Activated CD8-positive, alpha-beta memory T cell treated with anti-CD3 and anti-CD28 coated beads for 1 hour (primary cell): ENCODE results near the gene PRR5.

Source experiments
- DNase-seq, 2 donors: peaks; one replicate each; pipeline ENCODE4 v3.0.0-alpha.2; 2020; ENCODE audit warnings: low read depth in 1 of 2; ENCODE audit errors: extremely low read depth in 1 of 2

Gene PRR5

DNA sequence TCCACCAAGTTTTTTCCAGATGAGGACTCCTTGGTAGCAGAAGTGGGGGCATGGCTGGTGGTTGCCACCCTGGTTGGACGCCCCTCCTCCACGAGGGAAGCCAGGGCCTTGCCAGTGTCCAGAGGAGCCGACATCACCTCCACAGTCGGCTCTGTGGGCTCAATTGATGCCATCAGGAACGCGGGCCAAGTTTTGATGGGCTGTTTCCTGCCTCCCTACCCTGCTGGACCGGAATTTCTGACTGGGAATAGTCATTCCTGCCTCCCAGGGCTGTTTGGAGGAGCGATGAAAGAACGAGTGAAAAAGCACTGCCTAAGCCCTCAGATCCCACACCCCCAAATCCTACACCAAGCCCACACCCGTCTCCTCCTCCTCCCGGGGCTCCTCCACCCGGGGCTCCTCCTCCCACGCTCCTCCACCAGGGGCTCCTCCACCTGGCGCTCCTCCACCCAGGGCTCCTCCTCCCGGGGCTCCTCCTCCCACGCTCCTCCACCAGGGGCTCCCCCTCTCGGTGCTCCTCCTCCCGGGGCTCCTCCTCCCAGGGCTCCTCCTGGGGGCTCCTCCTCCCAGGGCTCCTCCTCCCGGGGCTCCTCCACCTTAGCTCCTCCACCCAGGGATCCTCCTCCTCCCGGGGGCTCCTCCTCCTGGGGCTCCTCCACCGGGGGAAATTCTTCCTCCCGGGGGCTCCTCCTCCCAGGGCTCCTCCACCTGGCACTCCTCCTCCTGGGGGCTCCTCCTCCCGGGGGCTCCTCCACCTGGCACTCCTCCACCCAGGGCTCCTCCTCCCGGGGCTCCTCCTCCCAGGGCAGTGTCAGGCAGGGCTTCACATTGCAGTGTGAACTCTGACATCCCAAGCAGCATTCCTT is 10.0 kb upstream of the PRR5 start:
- no peak for DNase-seq

DNA sequence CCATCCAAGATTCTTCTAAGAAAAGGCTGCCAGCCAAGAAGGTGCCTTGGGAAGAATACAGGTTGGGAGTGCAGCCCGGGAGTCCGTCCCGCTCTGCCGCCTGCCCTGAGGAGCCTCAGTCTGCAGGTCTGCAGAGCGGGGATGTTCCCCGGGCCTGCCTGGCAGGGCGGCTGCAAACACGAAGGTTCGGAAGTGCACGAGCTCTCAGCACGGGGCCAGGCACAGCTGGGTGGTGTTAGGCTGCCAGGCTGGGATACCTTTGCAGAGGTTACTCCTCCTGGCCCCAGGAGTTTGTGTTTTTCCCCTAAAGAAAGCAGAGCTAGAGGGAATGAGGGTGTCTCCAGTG is 9.4 kb upstream of the PRR5 start:
- no peak for DNase-seq

DNA sequence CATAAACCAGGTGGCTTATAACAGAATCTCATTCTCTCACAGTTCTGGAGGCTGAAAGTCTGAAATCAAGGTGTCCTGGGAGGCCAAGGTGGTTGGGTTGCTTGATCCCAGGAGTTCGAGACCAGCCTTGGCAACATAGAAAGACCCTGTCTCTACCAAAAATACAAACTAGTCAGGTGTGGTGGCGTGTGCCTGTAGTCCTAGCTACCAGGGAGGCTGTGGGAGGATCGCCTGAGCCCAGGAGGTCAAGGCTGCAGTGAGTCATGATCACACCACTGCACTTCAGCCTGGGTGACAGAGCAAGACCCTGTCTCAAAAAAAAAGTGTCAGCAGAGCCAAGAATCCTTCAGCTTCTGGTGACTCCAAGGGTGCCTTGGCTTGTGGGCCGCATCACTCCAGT is 8.9 kb upstream of the PRR5 start:
- no peak for DNase-seq

DNA sequence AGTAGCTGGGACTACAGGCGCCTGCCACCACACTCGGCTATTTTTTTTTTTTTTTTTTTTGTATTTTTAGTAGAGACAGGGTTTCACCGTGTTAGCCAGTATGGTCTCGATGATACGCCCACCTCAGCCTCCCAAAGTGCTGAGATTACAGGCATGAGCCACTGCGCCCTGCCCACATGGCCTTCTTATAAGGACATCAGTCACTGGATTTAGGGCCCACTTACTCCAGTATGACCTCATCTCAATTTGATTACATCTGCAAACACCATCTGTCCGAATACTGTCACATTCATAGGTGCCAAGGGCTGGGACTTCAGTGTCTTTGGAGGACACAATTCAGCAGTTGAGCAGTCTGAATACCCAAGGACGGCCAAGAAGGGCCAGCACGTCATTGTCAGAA is 8.2 kb upstream of the PRR5 start:
- no peak for DNase-seq

DNA sequence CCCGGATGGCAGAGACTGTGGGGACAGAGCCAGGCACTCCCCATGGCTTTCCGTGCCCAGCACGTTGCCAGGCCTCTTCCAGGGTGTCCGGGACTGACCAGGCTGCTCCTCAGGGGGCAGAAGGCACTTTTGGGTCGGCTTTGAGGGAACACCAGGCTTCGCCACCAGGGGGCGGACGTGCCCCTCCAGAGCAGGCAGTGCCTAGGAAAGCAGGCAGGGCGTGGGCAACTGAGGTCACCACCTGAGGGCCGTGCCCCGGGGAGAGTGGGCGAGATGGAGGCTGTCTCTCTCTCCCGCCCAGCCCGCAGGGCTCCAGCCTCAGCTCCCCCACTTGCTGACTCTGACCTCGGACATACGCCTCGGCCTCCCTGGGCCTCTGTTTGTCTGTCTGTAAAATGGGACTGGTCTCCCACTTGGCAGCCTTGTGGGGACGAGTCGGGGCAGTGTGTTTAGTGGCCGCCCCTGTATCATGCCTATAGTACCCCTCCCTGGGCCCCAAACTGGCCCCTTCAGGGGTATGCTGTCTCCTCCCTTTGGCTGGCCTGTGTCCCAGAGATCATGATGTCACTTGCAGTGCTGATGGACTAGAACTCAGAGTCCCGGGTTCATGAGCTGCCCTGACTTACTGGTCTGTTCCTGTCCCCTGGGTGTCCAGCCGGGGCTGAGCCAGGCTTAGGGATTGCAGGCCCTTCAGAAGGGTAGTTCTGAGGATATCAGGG is 4.4 kb upstream of the PRR5 start:
- DNase-seq, result peak; percentile 63 to 83

DNA sequence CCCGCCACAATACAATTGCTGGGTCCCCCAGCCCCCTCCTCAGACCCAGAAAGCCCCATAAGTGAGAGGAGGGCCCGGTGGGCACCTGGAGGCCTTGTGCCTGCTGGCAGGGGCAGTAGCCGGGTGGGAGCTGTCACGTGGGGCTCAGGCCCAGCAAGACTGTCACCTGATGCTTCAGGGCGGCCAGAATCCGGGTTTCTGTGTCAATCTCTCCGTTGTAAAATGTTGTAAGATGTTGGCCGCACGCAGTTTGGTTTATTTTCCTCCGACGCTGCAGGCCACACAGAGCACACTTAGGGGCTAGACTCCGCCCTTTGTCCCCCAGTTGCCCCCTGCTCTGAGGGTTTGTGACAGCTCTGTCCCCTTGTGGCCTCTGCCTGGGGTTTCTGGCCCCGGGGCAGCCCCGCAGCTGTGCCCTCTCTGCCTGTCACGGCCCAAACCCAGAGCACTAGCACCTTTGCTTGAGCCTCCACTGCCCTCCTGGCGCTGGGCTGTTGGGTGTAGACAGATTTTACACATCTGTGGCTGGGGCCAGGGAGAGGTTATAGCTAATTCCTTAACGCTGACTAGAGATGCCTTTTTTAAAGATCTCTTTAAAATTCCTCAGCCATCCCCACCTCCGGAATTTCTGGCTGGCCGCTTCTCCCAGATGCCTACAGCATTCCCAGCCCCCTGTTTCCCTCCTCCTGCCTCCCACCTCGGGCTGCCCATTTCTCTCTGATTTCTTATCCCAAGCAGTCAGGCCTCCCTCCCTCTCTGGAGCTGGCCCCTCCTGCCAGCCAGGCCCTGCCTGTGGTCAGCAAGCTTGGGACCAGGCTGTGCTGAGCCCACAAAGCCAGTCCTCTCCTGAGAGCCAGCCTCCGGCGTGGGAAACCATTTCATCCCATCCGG is 3.2 kb upstream of the PRR5 start:
- DNase-seq, result no peak

DNA sequence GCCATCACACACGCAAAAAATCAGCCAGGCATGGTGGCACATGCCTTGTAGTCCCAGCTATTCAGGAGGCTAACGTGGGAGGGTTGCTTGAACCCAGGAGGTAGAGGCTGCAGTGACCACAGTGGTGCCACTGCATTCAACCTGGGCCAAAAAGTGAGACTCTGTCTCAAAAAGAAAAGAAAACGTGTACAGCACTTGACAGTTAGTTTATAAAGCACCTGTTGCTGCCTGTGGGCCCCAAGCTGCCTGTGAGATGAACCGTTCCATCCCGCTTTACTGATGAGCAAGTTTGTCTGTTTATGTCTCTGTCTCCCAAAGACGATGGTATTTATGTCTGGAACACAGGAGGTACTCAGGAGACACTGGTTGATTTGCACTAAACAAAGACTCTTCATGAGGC is 1.5 kb upstream of the PRR5 start:
- no peak for DNase-seq

DNA sequence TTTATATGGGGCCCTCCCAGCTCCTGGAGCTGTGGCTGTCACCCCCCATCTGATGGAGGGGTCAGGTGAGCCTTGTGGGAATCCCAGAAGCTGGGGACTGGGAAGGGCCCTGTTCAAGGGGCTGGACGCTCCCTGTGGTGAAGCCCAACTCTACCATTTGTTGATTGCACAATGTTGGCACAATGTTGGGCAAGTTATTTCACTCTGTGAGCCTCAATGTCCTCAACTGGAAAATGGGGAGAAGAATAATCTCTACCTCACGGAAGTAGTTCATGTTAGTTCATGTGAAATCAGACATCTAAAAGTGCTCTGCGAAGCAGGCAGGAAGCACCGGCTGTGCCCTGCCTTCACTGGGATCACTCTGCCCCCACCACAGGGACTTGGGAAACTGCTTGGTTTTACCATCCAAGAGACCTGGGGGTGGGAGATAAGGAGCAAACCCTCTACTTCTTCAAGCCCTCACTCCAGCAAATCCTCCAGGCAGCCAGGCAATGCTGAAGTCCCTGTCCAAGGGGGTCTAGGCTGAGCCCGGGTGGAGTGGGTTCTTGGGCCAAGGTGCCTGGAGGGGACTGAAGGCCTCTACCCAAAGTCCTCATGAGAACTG is 715 bp upstream of the PRR5 start:
- DNase-seq, result no peak

DNA sequence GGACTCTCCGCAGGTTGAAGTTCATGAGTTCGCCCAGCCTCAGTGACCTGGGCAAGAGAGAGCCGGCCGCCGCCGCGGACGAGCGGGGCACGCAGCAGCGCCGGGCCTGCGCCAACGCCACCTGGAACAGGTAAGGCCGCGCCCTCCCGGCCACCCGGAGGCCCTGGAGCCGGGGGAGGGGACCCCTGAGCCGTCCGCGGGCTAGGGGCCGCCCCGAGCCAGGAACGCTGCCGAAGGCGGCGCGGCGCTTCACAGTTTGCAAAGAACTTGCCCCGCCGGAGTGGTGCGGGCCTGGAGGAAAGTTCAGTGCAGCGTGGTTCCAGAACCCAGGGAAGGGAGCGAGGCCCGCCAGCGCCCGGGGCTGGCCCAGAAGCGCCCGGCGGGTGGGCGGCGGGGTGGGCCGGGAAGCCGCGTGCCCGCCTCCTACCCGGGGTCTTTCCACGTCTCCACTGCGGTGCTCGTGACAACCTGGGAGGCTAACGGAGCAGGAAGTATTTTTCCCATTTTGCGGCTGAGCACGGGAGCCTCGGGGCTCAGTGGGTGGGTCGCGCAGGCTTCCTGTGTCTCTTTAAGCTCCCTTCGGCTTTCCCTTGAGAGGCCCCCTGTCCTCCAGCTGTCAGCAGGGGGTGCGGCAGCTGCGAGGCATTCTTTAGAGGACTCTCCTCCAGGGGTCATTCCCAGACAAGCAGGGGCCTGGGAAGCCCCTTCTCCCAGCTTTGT is 635 bp downstream of the PRR5 start:
- no peak for DNase-seq

DNA sequence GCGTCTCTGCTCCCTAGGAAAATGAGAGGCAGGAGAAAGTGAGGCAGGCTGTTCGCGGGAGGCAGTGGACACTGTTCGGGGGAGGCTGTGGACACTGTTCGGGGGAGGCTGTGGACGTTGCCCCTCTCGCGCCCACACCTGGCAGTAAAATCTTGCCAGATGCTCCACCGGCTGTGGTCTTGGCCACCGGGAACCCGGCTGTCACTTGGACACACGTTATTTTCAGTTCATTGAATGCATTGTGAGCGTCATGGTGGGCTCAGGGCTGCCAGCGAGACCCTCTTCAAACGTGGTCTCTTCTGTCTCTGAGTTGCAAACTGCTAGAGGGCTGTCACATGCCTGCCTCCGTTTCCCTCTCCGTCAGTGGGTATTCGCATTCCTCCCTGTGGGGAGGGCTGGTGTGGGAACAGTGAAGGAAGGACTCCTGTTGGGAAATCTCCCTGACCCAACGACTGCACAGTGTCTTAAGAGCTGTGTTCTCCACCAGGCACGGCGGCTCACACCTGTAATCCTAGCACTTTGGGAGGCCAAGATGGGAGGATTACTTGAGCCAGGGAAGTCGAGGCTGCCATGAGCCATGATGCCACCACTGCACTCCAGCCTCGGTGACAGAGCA is 1.4 kb downstream of the PRR5 start:
- no peak for DNase-seq

DNA sequence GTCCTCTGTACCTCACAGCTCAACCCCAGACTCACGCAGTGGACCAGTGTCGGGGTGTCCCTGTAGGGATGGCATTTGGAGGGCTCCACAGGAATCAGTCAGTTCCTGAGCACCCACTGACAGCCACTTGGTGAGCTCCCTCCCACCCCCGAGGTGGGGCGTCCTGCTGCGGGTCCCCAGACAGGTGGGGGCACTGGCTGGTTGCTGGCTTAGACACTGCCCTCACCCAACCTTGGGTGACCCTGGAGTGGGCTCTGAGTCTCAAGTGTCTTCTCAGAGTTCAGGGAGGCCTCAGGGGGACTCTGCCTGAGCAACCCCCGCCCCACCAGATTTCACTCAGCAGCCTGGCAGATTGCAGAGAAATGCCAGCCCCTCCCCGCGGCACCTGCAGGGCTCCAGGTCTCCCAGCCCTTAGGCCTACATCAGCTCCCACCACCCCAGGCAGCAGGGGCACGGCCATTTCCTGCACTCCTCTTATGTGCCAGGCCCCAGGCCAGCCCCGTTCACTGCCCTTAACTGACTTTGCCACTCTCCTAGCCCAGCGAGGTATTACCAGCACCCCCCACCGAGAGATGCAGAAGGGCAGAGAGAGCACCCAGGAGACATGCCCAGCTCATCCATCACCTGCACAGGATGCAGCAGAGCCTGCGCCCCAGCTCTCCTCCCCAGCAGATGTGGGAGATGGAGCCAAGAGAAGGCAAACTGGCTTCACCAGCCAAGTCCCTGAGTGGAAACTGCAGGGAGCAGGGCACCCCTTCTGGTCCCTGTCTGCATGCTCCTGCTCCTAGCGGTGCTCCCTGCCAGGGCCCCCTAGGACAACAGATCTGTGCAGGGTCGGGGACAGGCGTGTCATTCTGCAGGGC is 2.4 kb downstream of the PRR5 start:
- DNase-seq, result no peak

DNA sequence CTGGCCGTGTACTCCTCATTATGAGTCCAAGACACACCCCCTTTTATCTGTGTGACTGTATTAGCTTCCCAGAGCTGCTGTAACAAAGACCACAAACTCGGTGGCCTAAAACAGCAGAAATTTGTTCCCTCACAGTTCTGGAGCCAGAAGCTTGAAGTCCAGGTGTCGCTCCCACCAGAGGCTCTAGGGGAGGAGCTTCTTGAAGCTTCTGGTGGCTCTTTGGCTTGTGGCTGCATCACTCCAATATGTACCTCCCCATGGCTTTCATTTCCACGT is 3.0 kb downstream of the PRR5 start:
- DNase-seq, result no peak

DNA sequence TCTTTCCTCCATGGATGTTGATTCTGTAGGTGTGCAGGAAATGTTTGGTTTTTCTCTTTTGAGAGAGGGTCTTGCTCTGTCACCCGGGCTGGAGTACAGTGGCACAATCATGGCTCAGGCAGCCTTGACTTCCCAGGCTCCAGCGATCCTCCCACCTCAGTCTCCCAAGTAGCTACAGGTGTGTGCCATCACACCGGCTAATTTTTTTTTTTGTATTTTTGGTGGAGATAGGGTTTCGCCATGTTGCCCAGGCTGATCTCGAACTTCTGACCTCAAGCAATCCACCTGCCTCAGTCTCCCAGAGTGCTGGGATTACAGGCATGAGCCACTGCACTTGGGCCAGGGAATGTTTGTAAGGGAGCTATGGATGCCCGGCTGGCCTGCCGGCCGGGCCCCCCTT is 4.5 kb downstream of the PRR5 start:
- DNase-seq, result no peak

DNA sequence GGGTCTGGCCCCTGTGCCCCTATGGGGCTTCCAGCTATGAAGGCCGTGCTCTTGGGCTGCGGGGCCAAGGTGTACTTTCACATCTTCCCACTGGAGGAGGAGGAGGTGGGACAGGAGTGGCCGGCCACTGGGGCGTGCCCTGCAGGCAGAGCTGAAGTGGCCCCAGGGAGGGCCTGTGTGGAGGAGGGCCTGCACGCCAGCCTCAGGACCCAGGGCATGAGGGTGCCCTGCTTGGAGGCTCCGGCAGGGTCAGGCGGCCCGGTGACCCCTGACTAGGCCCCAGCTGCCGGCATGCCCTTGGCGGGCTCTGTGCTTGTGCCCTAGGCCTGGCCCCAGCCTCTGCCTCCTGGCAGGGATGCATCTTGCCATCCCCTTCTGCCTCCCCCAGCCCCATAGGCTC is 5.2 kb downstream of the PRR5 start:
- DNase-seq, result no peak

DNA sequence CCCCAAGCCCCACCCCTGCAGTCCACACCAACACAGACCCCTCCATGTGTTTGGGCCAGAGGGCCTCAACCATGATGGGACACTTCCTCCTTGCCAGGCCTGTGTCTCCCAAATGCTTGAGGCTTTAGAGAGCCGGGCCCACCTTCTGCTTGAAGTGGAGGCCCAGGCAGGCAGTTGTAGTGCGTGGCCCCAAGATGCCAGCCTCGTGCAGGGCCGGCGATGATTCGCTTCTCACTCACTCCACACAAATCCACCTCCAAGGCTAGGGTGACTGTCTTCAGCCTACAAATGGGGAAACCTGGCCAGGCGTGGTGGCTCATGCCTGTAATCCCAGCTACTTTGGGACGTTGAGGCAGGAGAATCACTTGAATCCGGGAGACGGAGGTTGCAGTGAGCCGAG is 5.7 kb downstream of the PRR5 start:
- DNase-seq, result no peak

DNA sequence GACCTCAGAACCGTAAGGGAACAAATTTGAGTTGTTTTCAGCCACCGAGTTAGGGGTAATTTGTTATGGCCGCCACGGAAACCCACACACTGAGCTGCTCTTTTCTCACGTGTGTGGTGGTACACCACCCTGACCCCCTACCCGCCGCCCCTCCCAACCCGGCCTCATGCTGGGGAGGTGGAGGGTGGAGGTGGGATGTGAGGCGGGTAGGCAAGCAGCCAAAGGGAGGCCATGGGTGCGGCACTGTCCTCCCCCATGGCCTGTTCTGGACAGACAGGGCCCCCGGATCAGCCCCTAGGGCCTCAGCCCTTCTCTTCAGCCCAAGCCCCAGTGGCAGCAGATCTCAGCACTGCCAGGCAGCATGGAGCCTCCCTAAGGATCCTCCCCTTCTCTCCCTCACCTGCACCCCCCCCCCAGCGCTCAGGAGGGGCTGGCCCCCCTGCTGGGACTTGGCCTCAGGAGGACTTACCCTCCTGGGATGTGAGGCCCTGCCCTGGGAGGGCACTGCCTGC is 7.9 kb downstream of the PRR5 start:
- DNase-seq, result peak in 1 of 2 donors; percentile 17

DNA sequence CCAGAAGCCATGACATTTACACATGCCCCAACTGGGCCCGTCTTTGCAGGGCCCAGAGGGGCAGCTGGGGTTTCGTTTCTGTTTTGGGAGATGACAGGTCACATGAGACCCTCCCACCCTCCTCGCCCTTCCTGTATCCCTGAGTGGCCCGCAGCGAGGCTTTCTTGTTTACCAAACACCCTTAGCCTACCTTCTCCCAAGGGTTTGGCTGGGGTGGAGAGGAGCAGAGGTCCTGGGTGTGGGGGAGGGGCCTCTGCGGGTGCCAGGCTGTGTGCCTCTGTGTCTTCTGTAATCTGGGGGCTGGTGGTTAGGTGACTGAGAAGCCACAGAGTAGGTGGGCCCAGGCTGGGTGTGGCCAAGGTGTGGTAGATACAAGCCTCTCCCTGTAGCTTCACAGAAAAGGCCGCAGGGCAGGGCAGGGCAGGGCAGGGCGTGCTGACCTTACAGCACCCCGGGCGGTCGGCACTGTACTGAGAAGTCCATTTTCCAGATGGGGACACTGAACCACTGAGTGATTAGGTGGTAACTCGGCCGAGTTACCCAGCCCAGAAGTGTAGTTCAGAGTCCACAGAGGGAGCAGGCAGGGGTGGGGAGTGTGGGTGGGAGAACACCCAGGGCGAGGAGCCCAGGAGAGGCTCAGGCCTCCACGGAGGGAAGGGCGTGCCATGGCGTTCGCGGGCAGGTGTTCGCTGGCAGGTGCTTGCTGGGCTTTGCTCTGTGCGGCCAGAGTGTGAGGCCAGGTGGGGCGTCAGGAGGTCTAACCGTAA is 8.7 kb downstream of the PRR5 start:
- peak in 1 of 2 donors; percentile 25 for DNase-seq

DNA sequence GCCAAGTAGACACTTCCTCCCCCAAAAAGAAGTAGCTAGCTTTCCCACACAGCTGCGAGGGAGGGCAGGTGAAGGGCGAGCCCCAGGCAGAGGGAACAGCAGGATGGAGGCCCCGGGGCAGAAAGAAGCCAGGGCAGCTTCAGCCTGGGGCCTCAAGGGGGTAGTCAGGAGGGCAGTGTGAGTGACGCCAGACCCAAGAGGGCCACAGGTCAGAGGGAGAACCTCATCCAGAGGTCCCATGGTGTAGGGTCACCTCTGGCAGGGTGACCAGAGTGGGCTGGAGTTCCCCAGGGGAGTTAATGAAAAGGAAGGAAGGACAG is 9.2 kb downstream of the PRR5 start:
- DNase-seq, result no peak
